ES-I3 (cell line): ENCODE results near the gene ARAP3.

Source experiments
- H3K36me3 ChIP-seq: 2 replicates; pipeline ENCODE4 v1.6.1; 2013; ENCODE audit warnings: mild to moderate bottlenecking, low read length, control low read depth, moderate library complexity; ENCODE audit not compliant: insufficient read depth
- H3K4me1 ChIP-seq: 2 replicates; pipeline ENCODE4 v1.6.1; 2013; ENCODE audit warnings: mild to moderate bottlenecking, control low read depth, low read length; ENCODE audit not compliant: insufficient read depth
- H3K9ac ChIP-seq: 2 replicates; pipeline ENCODE4 v1.6.1; 2013; ENCODE audit warnings: low read depth, mild to moderate bottlenecking, low read length, moderate library complexity
- H3K9me3 ChIP-seq: 2 replicates; pipeline ENCODE4 v1.6.1; 2013; ENCODE audit warnings: mild to moderate bottlenecking, low read length, moderate library complexity; ENCODE audit not compliant: control insufficient read depth, insufficient read depth

ARAP3 gene

GRCh38 chr5:141649972-141650371 is 32.1 kb downstream of the ARAP3 start:
- Histone ChIP-seq H3K36me3 (peaks cover 3% of the 10 kb centered on the region; the same call in 1 of the 2 replicates), H3K9ac (no peak overlapping the region), H3K4me1 (peaks cover 5% of the 10 kb centered on the region; the same call in 1 of the 2 replicates), H3K9me3 (no peaks in the 10 kb centered on the region)

- Histone ChIP-seq H3K9ac (no peak overlapping the region), H3K36me3 (peaks cover 1% of the 10 kb centered on the region; the same call in 1 of the 2 replicates), H3K4me1 (peaks cover 5% of the 10 kb centered on the region; the same call in 1 of the 2 replicates), H3K9me3 (no peaks in the 10 kb centered on the region)
Observed at GRCh38 chr5:141649056-141649688, 32.9 kb downstream of the ARAP3 start.

GRCh38 chr5:141647851-141648250 is 34.2 kb downstream of the ARAP3 start:
- Histone ChIP-seq H3K4me1 (peaks cover 5% of the 10 kb centered on the region; the same call in 1 of the 2 replicates), H3K9ac (no peak overlapping the region), H3K36me3 (no peaks in the 10 kb centered on the region; the same call in 1 of the 2 replicates), H3K9me3 (no peaks in the 10 kb centered on the region)

- Histone ChIP-seq H3K4me1 (peaks cover 5% of the 10 kb centered on the region; the same call in 1 of the 2 replicates), H3K9ac (no peak overlapping the region), H3K9me3 (no peaks in the 10 kb centered on the region), H3K36me3 (no peaks in the 10 kb centered on the region; the same call in 1 of the 2 replicates)
Observed at GRCh38 chr5:141647242-141647641, 34.8 kb downstream of the ARAP3 start.

DNA sequence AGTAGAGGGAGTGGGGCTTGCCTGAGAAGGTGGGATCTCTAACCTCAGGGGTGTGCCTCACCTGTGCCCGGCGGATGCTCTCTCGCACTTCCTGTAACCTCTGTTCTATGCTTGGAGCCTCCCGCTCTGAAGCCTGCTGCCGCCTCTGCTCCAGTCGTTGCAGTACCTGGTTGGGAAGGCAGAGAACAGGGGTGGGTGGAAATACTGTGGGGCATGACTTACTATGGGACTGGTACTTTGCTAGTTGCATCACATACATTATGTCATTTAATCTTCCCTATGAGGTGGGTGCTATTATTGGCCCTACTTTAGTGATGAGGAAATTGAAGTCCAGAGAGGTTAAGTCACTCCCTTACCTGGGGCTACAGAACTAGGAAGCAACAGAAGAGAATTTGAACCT is 36.0 kb downstream of the ARAP3 start:
- Histone ChIP-seq H3K9ac (no peak overlapping the region), H3K4me1 (peaks cover 5% of the 10 kb centered on the region; the same call in 1 of the 2 replicates), H3K9me3 (no peaks in the 10 kb centered on the region), H3K36me3 (no peaks in the 10 kb centered on the region; the same call in 1 of the 2 replicates)

DNA sequence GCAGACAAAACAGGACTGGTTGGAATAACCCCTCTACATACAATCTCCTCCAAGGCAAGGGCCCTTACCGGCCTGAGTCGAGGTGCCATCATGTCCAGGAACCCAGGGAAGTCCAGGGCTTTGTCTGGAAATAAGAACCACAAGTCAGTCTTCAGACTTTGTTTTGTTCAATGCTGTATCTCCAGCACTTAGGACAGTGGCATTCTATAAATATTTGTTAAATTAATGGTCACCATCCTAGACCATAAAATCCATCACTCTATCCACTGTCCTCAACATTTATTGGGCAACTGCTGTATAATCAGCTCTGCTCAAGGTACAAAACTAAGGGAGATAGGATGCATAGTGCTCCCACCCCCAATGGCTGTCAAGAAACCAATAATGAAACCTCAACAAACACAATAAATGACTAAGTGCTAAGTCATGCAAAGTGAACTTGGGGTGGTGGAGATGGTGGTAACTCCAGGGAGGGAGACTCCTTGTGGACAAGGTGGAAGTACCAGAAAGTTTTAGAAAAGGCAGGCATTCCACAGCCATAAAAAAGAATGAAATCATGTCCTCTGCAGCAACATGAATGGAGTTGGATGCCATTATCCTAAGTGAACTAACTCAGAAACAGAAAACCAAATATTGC is 40.3 kb downstream of the ARAP3 start:
- Histone ChIP-seq H3K4me1 (no peaks in the 10 kb centered on the region), H3K9me3 (no peaks in the 10 kb centered on the region), H3K9ac (no peak overlapping the region), H3K36me3 (peaks cover 4% of the 10 kb centered on the region; the same call in 1 of the 2 replicates)

- peaks cover 3% of the 10 kb centered on the region; the same call in 1 of the 2 replicates for H3K4me1 ChIP-seq
- no peak overlapping the region for H3K9ac ChIP-seq
- H3K9me3 ChIP-seq, result no peaks in the 10 kb centered on the region
- peaks cover 4% of the 10 kb centered on the region; the same call in 1 of the 2 replicates for H3K36me3 ChIP-seq
Observed at GRCh38 chr5:141640698-141641097, 41.3 kb downstream of the ARAP3 start.

DNA sequence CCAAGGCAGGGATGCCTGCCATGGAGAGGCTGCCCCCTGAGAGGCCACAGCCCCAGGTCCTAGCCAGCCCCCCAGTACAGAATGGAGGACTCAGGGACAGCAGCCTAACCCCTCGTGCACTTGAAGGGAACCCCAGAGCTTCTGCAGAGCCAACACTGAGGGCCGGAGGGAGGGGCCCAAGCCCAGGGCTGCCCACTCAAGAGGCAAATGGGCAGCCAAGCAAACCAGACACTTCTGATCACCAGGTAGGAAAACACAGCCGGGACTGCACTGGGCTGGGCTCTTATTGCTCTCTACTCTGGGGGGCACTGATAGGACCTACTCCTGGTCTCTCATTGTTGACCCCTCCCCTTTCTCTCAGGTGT is 42.0 kb downstream of the ARAP3 start:
- no peaks in the 10 kb centered on the region for H3K9me3 ChIP-seq
- H3K4me1 ChIP-seq, result peaks cover 3% of the 10 kb centered on the region; the same call in 1 of the 2 replicates
- peaks cover 4% of the 10 kb centered on the region; the same call in 1 of the 2 replicates for H3K36me3 ChIP-seq
- no peak overlapping the region for H3K9ac ChIP-seq

- Histone ChIP-seq H3K9ac (no peak overlapping the region), H3K4me1 (peaks cover 3% of the 10 kb centered on the region; the same call in 1 of the 2 replicates), H3K36me3 (peaks cover 4% of the 10 kb centered on the region; the same call in 1 of the 2 replicates), H3K9me3 (no peaks in the 10 kb centered on the region)
Observed at GRCh38 chr5:141639357-141640050, 42.5 kb downstream of the ARAP3 start.

DNA sequence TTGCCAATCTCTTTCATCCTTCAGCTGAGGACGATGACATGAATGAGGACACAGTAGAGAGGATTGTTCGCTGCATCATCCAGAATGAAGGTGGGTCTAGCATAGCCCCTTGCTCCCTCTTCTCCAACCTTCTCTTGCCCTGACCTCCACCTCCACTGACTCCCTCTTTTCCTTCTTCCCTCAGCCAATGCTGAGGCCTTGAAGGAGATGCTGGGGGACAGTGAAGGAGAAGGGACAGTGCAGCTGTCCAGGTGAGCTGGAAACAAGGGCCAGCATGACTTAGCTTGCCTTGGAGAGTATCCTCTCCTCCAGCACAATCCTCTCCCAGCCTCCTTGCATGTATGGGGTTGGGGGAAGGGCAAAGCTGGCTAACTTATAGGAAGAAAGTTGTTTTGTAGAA is 43.3 kb downstream of the ARAP3 start:
- Histone ChIP-seq H3K36me3 (peaks cover 4% of the 10 kb centered on the region; the same call in 1 of the 2 replicates), H3K4me1 (peaks cover 3% of the 10 kb centered on the region; the same call in 1 of the 2 replicates), H3K9ac (no peak overlapping the region), H3K9me3 (no peaks in the 10 kb centered on the region)

DNA sequence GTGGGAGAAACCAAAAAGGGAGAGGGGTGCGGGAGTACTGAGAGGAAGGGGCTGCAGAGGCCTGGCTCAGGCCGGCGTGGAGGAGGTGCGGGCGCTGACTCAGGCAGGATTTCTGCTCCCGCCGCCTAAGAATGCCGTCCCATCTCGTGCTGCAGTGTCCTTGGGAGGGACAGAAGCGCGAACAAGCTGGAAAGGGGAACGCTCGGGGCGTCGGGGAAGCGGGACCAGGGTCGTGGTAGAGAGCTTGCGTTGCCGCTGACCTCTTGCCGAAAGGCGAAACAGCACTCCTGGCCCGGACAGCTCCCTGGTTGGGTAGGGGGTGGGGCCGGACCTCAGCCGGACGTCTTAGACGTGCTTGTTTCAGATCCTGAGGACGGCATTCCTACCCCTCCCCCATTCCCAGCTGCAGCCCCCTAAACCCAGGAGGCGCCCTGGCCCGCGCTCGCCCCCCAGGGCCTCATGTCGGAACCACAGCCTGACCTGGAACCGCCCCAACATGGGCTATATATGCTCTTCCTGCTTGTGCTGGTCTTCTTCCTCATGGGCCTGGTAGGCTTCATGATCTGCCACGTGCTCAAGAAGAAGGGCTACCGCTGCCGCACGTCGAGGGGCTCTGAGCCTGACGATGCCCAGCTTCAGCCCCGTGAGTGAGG is 44.1 kb downstream of the ARAP3 start:
- Histone ChIP-seq H3K9me3 (no peaks in the 10 kb centered on the region), H3K36me3 (peaks cover 4% of the 10 kb centered on the region; the same call in 1 of the 2 replicates), H3K9ac (peak overlapping the region; percentile 97), H3K4me1 (peaks cover 3% of the 10 kb centered on the region; the same call in 1 of the 2 replicates)

GRCh38 chr5:141637123-141637766 is 44.8 kb downstream of the ARAP3 start:
- Histone ChIP-seq H3K36me3 (peaks cover 4% of the 10 kb centered on the region; the same call in 1 of the 2 replicates), H3K9ac (peak overlapping the region; percentile 97), H3K9me3 (no peaks in the 10 kb centered on the region), H3K4me1 (peaks cover 3% of the 10 kb centered on the region; the same call in 1 of the 2 replicates)

DNA sequence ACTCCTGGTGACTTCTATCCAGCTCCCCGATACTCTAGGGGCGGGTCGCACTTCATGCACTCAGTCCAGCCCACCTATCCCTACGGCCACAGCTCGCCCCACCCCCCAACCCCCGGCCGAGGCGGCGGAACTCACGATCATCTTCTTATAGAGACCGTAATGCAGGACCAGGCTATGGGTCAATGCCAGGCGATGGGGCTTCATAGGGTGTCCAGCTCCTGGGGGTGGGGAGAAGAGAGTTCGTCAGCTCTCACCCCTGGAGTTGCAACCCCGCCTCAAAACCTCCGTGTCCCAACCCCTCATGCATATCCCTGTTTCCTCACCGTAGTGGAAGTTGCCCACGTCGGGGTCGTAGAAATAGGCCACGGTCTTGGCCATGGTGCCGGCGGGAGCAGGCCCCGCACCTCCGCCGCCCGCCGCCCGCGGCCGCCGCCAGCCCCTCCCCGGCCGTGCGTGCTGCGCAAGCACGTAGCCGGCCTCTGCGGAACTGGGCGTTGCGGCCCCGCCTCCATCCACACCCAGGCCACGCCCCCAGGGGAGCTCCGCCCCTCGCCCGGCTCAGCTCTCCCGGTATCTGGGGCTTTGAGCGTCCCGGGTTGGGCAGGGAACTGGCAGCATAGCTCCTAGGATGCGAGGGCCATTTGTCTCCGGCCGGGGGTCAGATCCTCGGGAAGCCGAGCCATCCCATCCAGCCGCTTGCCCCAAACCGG is 45.5 kb downstream of the ARAP3 start, which contains the start of the genes HDAC3 and RELL2:
HDAC3 (minus strand) TSS at position 437 of the 710 bp plus-strand sequence; CDS start at position 378, 59 bp downstream.
RELL2 (plus strand) TSS at position 585 of the 710 bp plus-strand sequence. CDS start 1,229 bp downstream, outside the sequence.
- Histone ChIP-seq H3K4me1 (peaks cover 3% of the 10 kb centered on the region; the same call in 1 of the 2 replicates), H3K9me3 (no peaks in the 10 kb centered on the region), H3K9ac (peak within 1 kb of the TSS; percentile 97), H3K36me3 (peaks cover 4% of the 10 kb centered on the region; the same call in 1 of the 2 replicates)
